HG03439 (cell line): Measurements from ENCODE around the gene LSS.
"Not testable (repeated sequence)": the region's sequence is repeated elsewhere in the genome, so short reads cannot be mapped to it uniquely, and the experiment has no call there.

Experiments used
- ATAC-seq: cut with Tn5 transposase; IDR thresholded peaks from one replicate; pipeline ENCODE4 v1.9.1; 2021; ENCODE audit warnings: mild to moderate bottlenecking, moderate library complexity; ENCODE audit not compliant: unreplicated experiment

Gene LSS

GRCh38 chr21:46246345-46246744, 17.8 kb upstream of the LSS start:
- ATAC-seq: no peak

- no peak for ATAC-seq
Measured at GRCh38 chr21:46245213-46245915, 16.8 kb upstream of the LSS start.

- ATAC-seq: no peak
Measured at GRCh38 chr21:46244602-46245001, 16.0 kb upstream of the LSS start.

- no peak for ATAC-seq
Measured at GRCh38 chr21:46243960-46244361, 15.4 kb upstream of the LSS start.

GRCh38 chr21:46243325-46243724, 14.8 kb upstream of the LSS start:
- ATAC-seq: no peak

- not testable (repeated sequence) for ATAC-seq
Measured at GRCh38 chr21:46241577-46241976, 13.0 kb upstream of the LSS start.

GRCh38 chr21:46239817-46240325, 11.3 kb upstream of the LSS start:
- no peak for ATAC-seq

DNA sequence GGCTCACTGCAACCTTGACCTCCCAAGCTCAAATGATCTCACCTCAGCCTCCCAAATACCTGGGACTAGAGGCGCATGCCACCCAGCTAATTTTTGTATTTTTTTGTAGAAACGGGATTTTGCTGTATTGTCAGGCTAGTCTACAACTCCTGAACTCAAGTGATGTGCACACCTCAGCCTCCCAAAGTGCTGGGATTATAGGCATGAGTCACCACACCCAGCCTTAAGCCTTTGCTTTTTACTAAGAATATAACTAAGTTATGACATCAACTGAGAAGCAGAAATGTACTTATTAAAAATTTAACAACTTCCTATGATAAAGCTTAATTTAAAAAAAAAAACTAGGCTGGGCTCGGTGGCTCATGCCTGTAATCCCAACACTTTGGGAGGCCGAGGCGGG, 8.9 kb upstream of the LSS start:
- ATAC-seq: no peak

DNA sequence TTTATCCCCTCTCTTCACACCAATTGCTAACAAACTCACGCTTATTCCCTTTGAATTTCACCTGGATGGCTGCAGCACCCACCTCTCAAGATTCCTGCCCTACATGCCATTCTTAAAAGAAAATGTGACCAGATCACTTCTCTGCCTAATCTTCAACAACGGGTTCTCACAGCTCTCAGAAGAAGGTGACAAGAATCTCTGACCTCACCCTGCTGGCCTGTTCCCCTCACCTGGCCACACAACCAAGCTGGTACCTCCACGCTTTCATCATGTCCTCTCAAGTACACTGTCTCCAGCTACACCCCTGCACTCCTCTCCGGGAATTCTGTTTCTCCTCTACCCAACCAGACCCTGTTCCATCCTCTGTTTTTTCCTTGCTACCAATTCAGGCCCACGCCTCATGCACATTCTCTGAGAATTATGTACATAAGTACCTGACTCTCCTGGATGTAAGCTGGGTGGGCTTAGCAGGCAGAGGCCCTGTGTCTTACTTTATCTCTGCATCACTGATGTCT, 5.9 kb upstream of the LSS start:
- no peak for ATAC-seq

- ATAC-seq: no peak
Measured at GRCh38 chr21:46229923-46230260, 1.3 kb upstream of the LSS start.

GRCh38 chr21:46229133-46229922, 754 bp upstream of the LSS start:
- peak; percentile 31 for ATAC-seq

DNA sequence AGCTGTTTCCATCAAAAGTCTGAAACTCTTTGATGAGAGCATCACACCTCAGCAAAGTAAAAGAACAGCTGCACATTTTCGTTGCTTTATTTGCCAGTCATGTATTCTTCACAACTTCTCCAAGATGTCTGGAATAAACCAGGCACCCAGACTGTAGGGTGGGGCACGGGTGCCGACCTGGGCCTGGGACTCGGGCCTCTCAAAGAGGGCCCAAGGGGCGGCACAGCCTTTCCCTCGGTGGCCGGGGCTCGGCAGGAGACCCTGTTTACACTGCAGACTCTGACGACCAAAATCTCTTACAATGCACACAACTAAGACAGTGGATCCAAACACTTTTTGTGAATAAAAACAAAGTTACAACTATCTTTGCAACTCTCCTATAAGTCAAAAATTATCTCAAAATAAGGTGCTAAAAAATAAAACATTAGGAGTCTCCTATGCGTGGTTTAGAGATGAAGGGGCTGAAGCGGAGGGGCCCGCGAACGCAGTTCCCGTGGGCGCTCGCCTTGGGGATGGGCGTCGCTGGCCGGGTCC, 696 bp downstream of the LSS start:
- peak; percentile 4 for ATAC-seq

DNA sequence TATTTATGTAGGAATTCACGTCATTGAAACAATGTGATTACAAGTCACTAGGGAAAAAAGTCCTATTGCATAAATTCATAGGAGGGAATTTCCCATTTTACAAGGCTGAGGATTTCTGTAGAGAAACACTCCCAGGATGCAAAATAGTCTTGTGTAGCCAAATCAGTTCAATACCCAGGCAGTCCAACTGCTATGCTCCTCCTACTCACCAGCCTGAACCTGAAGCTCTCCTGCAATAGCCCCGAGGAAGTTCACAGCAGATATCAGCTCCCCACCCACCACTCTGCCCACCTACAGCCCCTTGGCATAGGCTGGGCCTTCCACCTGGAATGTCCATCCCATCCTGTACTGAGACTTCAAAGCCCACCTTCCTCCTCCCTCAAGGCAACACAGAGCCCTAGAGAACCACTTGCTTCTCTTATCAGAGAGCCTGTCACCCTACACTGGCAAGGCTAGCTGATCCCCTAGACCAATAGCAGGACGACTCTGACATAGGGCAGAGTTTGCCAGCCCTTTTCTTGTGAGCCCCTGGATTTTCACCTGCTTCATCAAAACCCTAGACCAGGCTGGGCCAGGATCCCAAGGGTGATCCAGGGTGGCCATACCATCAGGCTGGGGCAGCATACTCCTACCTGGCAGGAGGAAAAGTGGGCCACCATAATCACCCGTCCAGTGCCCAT, 1.5 kb downstream of the LSS start:
- no peak for ATAC-seq

DNA sequence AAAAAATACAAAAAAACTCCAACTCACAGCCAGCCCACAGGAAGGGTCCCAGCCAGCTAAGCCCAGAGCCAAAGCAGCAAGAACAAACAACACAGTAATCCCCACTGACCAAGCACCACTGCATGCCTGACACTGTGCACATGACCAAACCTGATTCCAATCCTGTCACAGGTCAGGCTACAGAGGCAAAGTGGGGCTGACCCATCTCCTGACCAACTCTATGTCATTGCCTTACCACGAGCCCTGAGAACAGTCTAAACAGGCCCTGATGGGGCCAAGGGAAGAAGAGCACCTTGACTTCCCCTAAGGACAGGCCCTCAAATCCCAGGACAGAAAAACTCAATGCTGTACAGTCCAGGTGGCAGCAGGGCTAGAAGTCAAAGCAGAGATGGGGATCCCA, 2.4 kb downstream of the LSS start:
- no peak for ATAC-seq

- ATAC-seq: not testable (repeated sequence)
Measured at GRCh38 chr21:46223661-46224060, 4.9 kb downstream of the LSS start.

- ATAC-seq: no peak
Measured at GRCh38 chr21:46223217-46223616, 5.4 kb downstream of the LSS start.

DNA sequence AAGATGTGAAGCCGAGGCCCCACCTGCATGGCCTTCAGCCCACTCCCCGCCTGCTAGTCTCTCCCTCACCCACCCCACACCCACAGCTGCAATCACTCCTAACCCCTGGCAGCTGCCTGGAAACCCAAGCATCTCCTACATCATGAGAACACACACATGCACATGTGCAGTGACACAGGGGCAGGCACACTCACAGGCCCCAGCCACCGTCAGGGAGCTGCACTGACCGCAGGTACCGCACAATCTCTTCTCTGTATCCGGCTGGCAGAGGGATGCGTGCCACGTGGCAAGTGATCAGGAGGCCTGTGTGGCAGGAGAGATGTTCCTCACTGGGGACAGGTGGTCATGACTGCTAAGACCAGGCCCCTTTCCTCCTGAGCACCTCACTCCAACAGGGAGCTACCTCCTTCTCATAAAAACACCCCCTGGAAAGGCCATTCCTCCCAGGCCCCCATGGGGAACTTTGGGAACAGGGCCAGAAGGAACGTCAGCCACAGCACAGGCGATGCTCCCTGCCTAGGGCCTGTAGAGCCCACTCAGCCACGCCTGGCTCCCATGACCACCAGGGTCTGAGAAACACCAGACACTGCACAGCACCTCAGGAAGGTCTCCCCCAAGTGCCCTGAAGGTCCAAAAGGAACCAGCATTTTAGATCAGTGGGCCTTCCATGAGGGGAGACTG, 6.0 kb downstream of the LSS start:
- no peak for ATAC-seq

DNA sequence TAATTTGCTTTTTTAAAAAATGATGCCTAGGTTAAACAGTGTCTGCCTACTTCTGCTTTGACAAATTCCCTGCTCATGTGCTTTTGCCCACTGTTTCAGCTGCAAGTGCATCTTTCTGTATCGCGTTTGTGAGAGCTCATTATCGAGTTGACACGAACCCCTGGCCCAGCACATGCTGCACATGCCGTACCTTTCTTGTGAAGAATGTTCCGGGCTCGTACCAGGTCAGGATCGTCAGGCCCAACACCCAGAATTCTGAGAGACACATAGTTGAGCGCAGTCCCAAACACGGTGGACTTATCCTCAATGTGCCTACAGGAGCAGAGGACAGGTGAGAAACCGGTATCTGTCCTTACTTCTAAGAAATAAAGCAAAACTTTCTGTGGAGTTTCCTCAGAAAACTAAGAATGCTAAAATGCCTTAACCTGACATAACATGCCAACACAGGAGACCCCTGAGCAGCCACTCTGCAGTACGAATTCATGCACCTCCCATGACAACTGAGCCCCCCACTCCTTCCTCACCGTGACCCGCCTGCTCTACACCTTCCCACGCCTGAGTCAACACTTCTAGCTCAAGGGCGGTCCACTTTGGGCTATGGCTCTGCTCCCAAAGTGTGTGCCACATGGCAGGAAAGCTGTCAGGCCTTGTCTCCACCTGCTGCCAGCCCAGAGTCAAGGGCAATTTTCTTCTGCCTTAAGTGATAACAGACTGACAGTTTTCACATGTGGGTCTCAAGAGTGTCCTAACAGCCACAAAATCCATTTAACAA, 6.7 kb downstream of the LSS start:
- no peak for ATAC-seq

- ATAC-seq: no peak
Measured at GRCh38 chr21:46220847-46221246, 7.7 kb downstream of the LSS start.

GRCh38 chr21:46220275-46220810, 8.2 kb downstream of the LSS start:
- no peak for ATAC-seq
